Kidney (tissue), 14 donors: ENCODE measurements around the gene ABLIM1. TPM values are rescaled to one million over a fixed set of nuclear protein-coding genes. Genes with fewer than 3 reads are reported as not detected.

Experiments
- DNase-seq, 5 donors: peaks; one replicate each; pipeline ENCODE4 v3.0.0-alpha.2; 2013 to 2020
- FAIRE-seq: peaks from 2 replicates; lab custom pipeline; 2012; peaks lifted over from hg19 to GRCh38; lab: Jason Lieb, UNC
- H3K27ac ChIP-seq, 2 donors: one replicate each; pipeline ENCODE4 v1.7.0; 2013; ENCODE audit warnings: low read depth in 2 of 2, low read length in 2 of 2, inconsistent platforms in 1 of 2
- H3K27me3 ChIP-seq: one replicate; pipeline ENCODE4 v1.7.1; 2013; ENCODE audit warnings: low read length, inconsistent platforms; ENCODE audit not compliant: control insufficient read depth, insufficient read depth
- H3K36me3 ChIP-seq, 3 donors: one replicate each; pipeline versions ENCODE4 v1.7.0 to v1.7.1; 2013; ENCODE audit warnings: low read length in 3 of 3, control low read depth in 1 of 3, inconsistent platforms in 1 of 3; ENCODE audit not compliant: insufficient read depth in 3 of 3, control insufficient read depth in 2 of 3
- H3K4me1 ChIP-seq, 3 donors: one replicate each; pipeline versions ENCODE4 v1.7.0 to v1.7.1; 2013; ENCODE audit warnings: low read length in 3 of 3, inconsistent platforms in 1 of 3, low read depth in 1 of 3; ENCODE audit not compliant: control insufficient read depth in 2 of 3, insufficient read depth in 2 of 3
- H3K4me3 ChIP-seq, 3 donors: one replicate each; pipeline versions ENCODE4 v1.7.0 to v1.8.1; 2013; ENCODE audit warnings: low read length in 3 of 3, control low read depth in 1 of 3, inconsistent platforms in 1 of 3
- H3K9ac ChIP-seq, 3 donors: one replicate each; pipeline versions ENCODE4 v1.7.0 to v1.7.1; 2013; ENCODE audit warnings: low read length in 3 of 3, control low read depth in 1 of 3, inconsistent platforms in 1 of 3
- H3K9me3 ChIP-seq, 3 donors: one replicate each; pipeline versions ENCODE4 v1.7.0 to v1.7.1; 2013; ENCODE audit warnings: low read length in 3 of 3, control low read depth in 1 of 3, inconsistent platforms in 1 of 3; ENCODE audit not compliant: control insufficient read depth in 2 of 3, insufficient read depth in 1 of 3
- CTCF ChIP-seq: IDR thresholded peaks from 3 replicates; pipeline ENCODE4 v1.5.1; 2012; ENCODE audit warnings: mild to moderate bottlenecking, moderate library complexity, borderline replicate concordance; ENCODE audit not compliant: insufficient read depth; ENCODE audit errors: extremely low read depth
- intact Hi-C: fragments of 100-400 bp; cut with DNase I; formaldehyde crosslinking; loops from one replicate; pipeline ENCODE4 v1.11.1; 2022
- polyA plus RNA-seq: library from polyadenylated mRNA; stranded (reverse); fragments of 350-450 nt; fragmentation: Illumina TruSeq; extraction: RNeasy Lipid Tissue Mini Kit (QIAGEN cat#74804); gene quantifications from one replicate; pipeline ENCODE4 v1.2.3, GENCODE V29; 2014; ENCODE audit warnings: low read depth, low replicate concordance; ENCODE audit not compliant: insufficient read depth
- total RNA-seq: library from RNA; stranded (reverse); fragmentation: NEBNext Ultra II Directional; extraction: Animal tissue kit (Norgen Biotek cat#: 25700); gene quantifications from one replicate; pipeline ENCODE4 v1.2.1, GENCODE V29; 2021
- donor health status: control.
- donor health status: control.
- donor health status: control.
- donor health status: control.
- donor health status: control.
- donor health status: DM: yes; HTN: yes; CAD: no.
- donor health status: Normal renal cell carcinoma (clear cell type).

ABLIM1 gene
- total and polyA plus RNA-seq, 2 donors from 2014 or later, result 32.3 to 158 TPM

- Histone ChIP-seq H3K9ac (peak overlapping the region in 1 of 3 donors; percentile 43), H3K4me1 (peaks cover 5 to 44% (median 20%) of the 10 kb centered on the region in 3 donors), H3K4me3 (peak overlapping the region in 2 of 3 donors; percentile 5 to 49), H3K9me3 (no peaks in the 10 kb centered on the region), H3K27ac (peak overlapping the region; percentile 90 to 91), H3K27me3 (no peaks in the 10 kb centered on the region), H3K36me3 (no peaks in the 10 kb centered on the region)
- intact Hi-C loops, result no loop called here
- no peak for TF ChIP-seq CTCF
- FAIRE-seq, result no peak
- DNase-seq, result peak in 1 of 5 donors; percentile 83
These were observed 26.2 kb upstream of the ABLIM1 start for GRCh38 chr10:114684084-114684821.

- no peak for TF ChIP-seq CTCF
- peaks cover 5 to 44% (median 20%) of the 10 kb centered on the region in 3 donors for H3K4me1 ChIP-seq
- H3K9me3 ChIP-seq, result no peaks in the 10 kb centered on the region
- FAIRE-seq, result no peak
- no peaks in the 10 kb centered on the region for H3K27me3 ChIP-seq
- H3K36me3 ChIP-seq, result no peaks in the 10 kb centered on the region
- peak overlapping the region in 2 of 3 donors; percentile 5 to 49 for H3K4me3 ChIP-seq
- peak overlapping the region in 2 of 3 donors; percentile 1 to 31 for H3K9ac ChIP-seq
- H3K27ac ChIP-seq, result peak overlapping the region; percentile 90 to 91
- intact Hi-C loops, result no loop called here
- no peak for DNase-seq
These were observed 25.5 kb upstream of the ABLIM1 start for GRCh38 chr10:114683593-114683992.

- DNase-seq (no peak), FAIRE-seq (no peak)
- peak overlapping the region in 2 of 3 donors; percentile 5 to 49 for H3K4me3 ChIP-seq
- peak overlapping the region in 1 of 3 donors; percentile 1 for H3K9ac ChIP-seq
- TF ChIP-seq CTCF, result no peak
- H3K27ac ChIP-seq, result peak overlapping the region; percentile 90 to 91
- H3K9me3 ChIP-seq, result no peaks in the 10 kb centered on the region
- no peaks in the 10 kb centered on the region for H3K36me3 ChIP-seq
- H3K4me1 ChIP-seq, result peaks cover 5 to 44% (median 20%) of the 10 kb centered on the region in 3 donors
- intact Hi-C loops, result no loop called here
- H3K27me3 ChIP-seq, result no peaks in the 10 kb centered on the region
These were observed 25.1 kb upstream of the ABLIM1 start for GRCh38 chr10:114683162-114683561.
